ENCODE measurements around the gene ALS2CL. TPM values are rescaled to one million over a fixed set of nuclear protein-coding genes. Genes with fewer than 3 reads are reported as not detected.

ALS2CL gene
- total RNA-seq, 5 donors from 2014 or later (not counting 1 experiment from before 2014, with no cell fraction given) = 25.0 to 47.4 (median 30.6) TPM

- Mint-ChIP-seq H3K36me3 (peaks cover 4% of the 10 kb centered on the region), H3K9me3 (no peaks in the 10 kb centered on the region), H3K27me3 (no peaks in the 10 kb centered on the region), H3K4me1 (peaks cover 0 to 2% (median 0%) of the 10 kb centered on the region in 3 donors), H3K27ac (no peak overlapping the region), H3K4me3 (no peak overlapping the region)
- CTCF ChIA-PET = interaction anchor here (1.0 to 1.6 kb wide), 2 partner anchors 186 kb away, joined by 3 read pairs; no protein-coding TSS in a partner anchor
- WGBS (ENCODE audit: insufficient coverage) = 86% methylated on average over 9 of the region's 11 CpGs
- Histone ChIP-seq H3K4me3 (ENCODE audit: control insufficient read depth in 1 of 2, extremely low read depth in 1 of 2, low read length in 1 of 2) (no peak overlapping the region), H3K27me3 (replicated peaks in 1 of 2; ENCODE audit: control insufficient read depth in 2 of 2, extremely low read depth in 1 of 2, insufficient read depth in 2 of 2, low read length in 1 of 2) (peaks cover 0 to 22% of the 10 kb centered on the region in 2 experiments), H3K27ac (ENCODE audit: low read length) (no peak overlapping the region), H3K36me3 (ENCODE audit: control insufficient read depth in 2 of 2, extremely low read depth in 1 of 2, insufficient read depth in 1 of 2, low read length in 1 of 2) (peaks cover 0 to 8% of the 10 kb centered on the region in 2 donors), H3K9me3 (no peaks in the 10 kb centered on the region), H3K4me1 (ENCODE audit: control insufficient read depth in 1 of 2, extremely low read depth in 1 of 2, insufficient read depth in 2 of 2, low read length in 2 of 2) (peaks cover 0 to 7% of the 10 kb centered on the region in 2 experiments)
- POLR2A ChIA-PET = no interaction called here
- DNase-seq (peak in 2 of 35 experiments; percentile 0 to 7), ATAC-seq (replicated peaks in 1 of 4) (no peak)
Observed at GRCh38 chr3:46708401-46709156, 15.1 kb upstream of the ALS2CL start.

GRCh38 chr3:46707601-46708011 is 14.1 kb upstream of the ALS2CL start:
- DNase-seq (peak in 1 of 35 experiments; percentile 2), ATAC-seq (replicated peaks in 1 of 4) (no peak)
- H3K4me1 ChIP-seq (ENCODE audit: control insufficient read depth in 1 of 2, extremely low read depth in 1 of 2, insufficient read depth in 2 of 2, low read length in 2 of 2) = peaks cover 0 to 7% of the 10 kb centered on the region in 2 experiments
- ChIA-PET POLR2A (no interaction called here), CTCF (interaction anchor here in 1 of 2 donors (1.0 kb wide), 1 partner anchor 187 kb away, joined by 3 read pairs; no protein-coding TSS in a partner anchor)
- Mint-ChIP-seq H3K4me3 (no peak overlapping the region), H3K27me3 (no peaks in the 10 kb centered on the region), H3K9me3 (no peaks in the 10 kb centered on the region), H3K27ac (no peak overlapping the region), H3K4me1 (peaks cover 0 to 2% (median 0%) of the 10 kb centered on the region in 3 donors), H3K36me3 (peaks cover 4% of the 10 kb centered on the region)
- H3K36me3 ChIP-seq (ENCODE audit: control insufficient read depth in 2 of 2, extremely low read depth in 1 of 2, insufficient read depth in 1 of 2, low read length in 1 of 2) = peaks cover 0 to 8% of the 10 kb centered on the region in 2 donors
- peaks cover 0 to 27% of the 10 kb centered on the region in 2 experiments for H3K27me3 ChIP-seq (replicated peaks in 1 of 2; ENCODE audit: control insufficient read depth in 2 of 2, extremely low read depth in 1 of 2, insufficient read depth in 2 of 2, low read length in 1 of 2)
- no peak overlapping the region for H3K4me3 ChIP-seq (ENCODE audit: control insufficient read depth in 1 of 2, extremely low read depth in 1 of 2, low read length in 1 of 2)
- H3K9me3 ChIP-seq = no peaks in the 10 kb centered on the region
- no peak overlapping the region for H3K27ac ChIP-seq (ENCODE audit: low read length)
- WGBS (ENCODE audit: insufficient coverage) = 74% methylated on average over 7 of the region's 7 CpGs

GRCh38 chr3:46706771-46707582 is 13.5 kb upstream of the ALS2CL start:
- DNase-seq = peak in 2 of 35 experiments; percentile 1 to 7
- POLR2A ChIA-PET = no interaction called here
- H3K4me1 Mint-ChIP-seq = peaks cover 4 to 7% (median 6%) of the 10 kb centered on the region in 3 donors

GRCh38 chr3:46705751-46706552 is 12.5 kb upstream of the ALS2CL start:
- Histone ChIP-seq H3K4me1 (ENCODE audit: control insufficient read depth in 1 of 2, extremely low read depth in 1 of 2, insufficient read depth in 2 of 2, low read length in 2 of 2) (peaks cover 4 to 20% of the 10 kb centered on the region in 2 experiments), H3K36me3 (ENCODE audit: control insufficient read depth in 2 of 2, extremely low read depth in 1 of 2, insufficient read depth in 1 of 2, low read length in 1 of 2) (peaks cover 0 to 8% of the 10 kb centered on the region in 2 donors), H3K27me3 (replicated peaks in 1 of 2; ENCODE audit: control insufficient read depth in 2 of 2, extremely low read depth in 1 of 2, insufficient read depth in 2 of 2, low read length in 1 of 2) (peaks cover 0 to 41% of the 10 kb centered on the region in 2 experiments), H3K27ac (ENCODE audit: low read length) (no peak overlapping the region), H3K4me3 (ENCODE audit: control insufficient read depth in 1 of 2, extremely low read depth in 1 of 2, low read length in 1 of 2) (no peak overlapping the region), H3K9me3 (no peaks in the 10 kb centered on the region)
- H3K4me1 Mint-ChIP-seq = peaks cover 9 to 12% (median 11%) of the 10 kb centered on the region in 3 donors
- H3K36me3 Mint-ChIP-seq = peaks cover 4% of the 10 kb centered on the region
- H3K27ac Mint-ChIP-seq = no peak overlapping the region
- POLR2A ChIA-PET = interaction anchor here in 1 of 2 donors (0.6 kb wide), 1 partner anchor 619 kb away, joined by 3 read pairs; no protein-coding TSS in a partner anchor
- ATAC-seq (replicated peaks in 1 of 4) (no peak), DNase-seq (peak in 1 of 35 experiments; percentile 9)
- no peaks in the 10 kb centered on the region for H3K9me3 Mint-ChIP-seq
- 79% methylated on average over 12 of the region's 19 CpGs for WGBS (ENCODE audit: insufficient coverage)
- CTCF ChIA-PET = interaction anchor here (1.2 to 1.6 kb wide), 2 partner anchors 10 to 190 kb away, joined by 4 to 5 read pairs; no protein-coding TSS in a partner anchor
- H3K27me3 Mint-ChIP-seq = peaks cover 0 to 8% of the 10 kb centered on the region in 2 donors
- no peak overlapping the region for H3K4me3 Mint-ChIP-seq

More at GRCh38 chr3:46706771-46707582, 13.5 kb upstream of the ALS2CL start:
- Mint-ChIP-seq H3K36me3 (peaks cover 4% of the 10 kb centered on the region), H3K27ac (no peak overlapping the region), H3K4me3 (no peak overlapping the region), H3K27me3 (peaks cover 0 to 3% of the 10 kb centered on the region in 2 donors), H3K9me3 (no peaks in the 10 kb centered on the region)
- Histone ChIP-seq H3K27me3 (replicated peaks in 1 of 2; ENCODE audit: control insufficient read depth in 2 of 2, extremely low read depth in 1 of 2, insufficient read depth in 2 of 2, low read length in 1 of 2) (peaks cover 0 to 33% of the 10 kb centered on the region in 2 experiments), H3K4me3 (ENCODE audit: control insufficient read depth in 1 of 2, extremely low read depth in 1 of 2, low read length in 1 of 2) (no peak overlapping the region), H3K36me3 (ENCODE audit: control insufficient read depth in 2 of 2, extremely low read depth in 1 of 2, insufficient read depth in 1 of 2, low read length in 1 of 2) (peaks cover 0 to 8% of the 10 kb centered on the region in 2 donors), H3K27ac (ENCODE audit: low read length) (no peak overlapping the region), H3K4me1 (ENCODE audit: control insufficient read depth in 1 of 2, extremely low read depth in 1 of 2, insufficient read depth in 2 of 2, low read length in 2 of 2) (peaks cover 0 to 13% of the 10 kb centered on the region in 2 experiments), H3K9me3 (no peaks in the 10 kb centered on the region)
- CTCF ChIA-PET = no interaction called here
- WGBS (ENCODE audit: insufficient coverage) = 75% methylated on average over 12 of the region's 13 CpGs
- no peak for ATAC-seq (replicated peaks in 1 of 4)

GRCh38 chr3:46705022-46705530 is 11.6 kb upstream of the ALS2CL start:
- H3K36me3 ChIP-seq (ENCODE audit: control insufficient read depth in 2 of 2, extremely low read depth in 1 of 2, insufficient read depth in 1 of 2, low read length in 1 of 2) = peaks cover 0 to 3% of the 10 kb centered on the region in 2 donors
- DNase-seq (peak; percentile 21 to 81 (median 57)), ATAC-seq (replicated peaks in 1 of 4) (peak; percentile 70 to 90 (median 75))
- peaks cover 0 to 49% of the 10 kb centered on the region in 2 experiments for H3K27me3 ChIP-seq (replicated peaks in 1 of 2; ENCODE audit: control insufficient read depth in 2 of 2, extremely low read depth in 1 of 2, insufficient read depth in 2 of 2, low read length in 1 of 2)
- Mint-ChIP-seq H3K4me1 (peaks cover 9 to 17% (median 11%) of the 10 kb centered on the region in 3 donors), H3K27me3 (peaks cover 0 to 9% of the 10 kb centered on the region in 2 donors), H3K36me3 (peaks cover 4% of the 10 kb centered on the region), H3K4me3 (no peak overlapping the region), H3K9me3 (no peaks in the 10 kb centered on the region), H3K27ac (no peak overlapping the region)
- WGBS (ENCODE audit: insufficient coverage) = 0% methylated on average over 2 of the region's 4 CpGs
- ChIA-PET CTCF (interaction anchor here (1.2 to 1.6 kb wide), 2 partner anchors 9 to 191 kb away, joined by 4 to 5 read pairs; no protein-coding TSS in a partner anchor), POLR2A (no interaction called here)
- H3K4me3 ChIP-seq (ENCODE audit: control insufficient read depth in 1 of 2, extremely low read depth in 1 of 2, low read length in 1 of 2) = no peak overlapping the region
- no peak overlapping the region for H3K27ac ChIP-seq (ENCODE audit: low read length)
- no peaks in the 10 kb centered on the region for H3K9me3 ChIP-seq
- peaks cover 4 to 29% of the 10 kb centered on the region in 2 experiments for H3K4me1 ChIP-seq (ENCODE audit: control insufficient read depth in 1 of 2, extremely low read depth in 1 of 2, insufficient read depth in 2 of 2, low read length in 2 of 2)
